Activated B cell treated with CpG ODN at 0.5 μM for 24 hours (primary cell): ENCODE results near the gene CRTC3. TPM values are rescaled to one million over a fixed set of nuclear protein-coding genes. Genes with fewer than 3 reads are reported as not detected.
A peak's percentile ranks its signal among the peaks of the same experiment; 100 is the strongest.

Experiments
- ATAC-seq: fragments of 200-7000 bp; cut with Tn5 transposase; one replicate; pipeline ENCODE4 v1.10.0; 2021; ENCODE audit warnings: low read depth, mild to moderate bottlenecking, moderate library complexity
- CTCF ChIA-PET: fragments of 350-600 bp; sonication (Branson Sonifier 250); formaldehyde crosslinking; loops from one replicate; lab custom pipeline; 2021; ENCODE audit warnings: antibody characterized with exemption; lab: Charles Lee
- POLR2A ChIA-PET: fragments of 350-600 bp; sonication (Branson Sonifier 250); formaldehyde crosslinking; loops from one replicate; lab custom pipeline; 2021; ENCODE audit warnings: antibody characterized with exemption; lab: Charles Lee
- DNase-seq: peaks from one replicate; pipeline ENCODE4 v3.0.0; 2022
- H3K27ac Mint-ChIP-seq: one replicate; pipeline ENCODE4 v1.8.0; 2020; ENCODE audit warnings: mixed read lengths
- H3K27me3 Mint-ChIP-seq: one replicate; pipeline ENCODE4 v1.8.0; 2021; ENCODE audit warnings: mixed read lengths
- H3K36me3 Mint-ChIP-seq: one replicate; pipeline ENCODE4 v1.8.0; 2021; ENCODE audit warnings: low read depth, mixed read lengths
- H3K4me1 Mint-ChIP-seq: one replicate; pipeline ENCODE4 v1.8.0; 2021; ENCODE audit warnings: mixed read lengths
- H3K4me3 Mint-ChIP-seq: one replicate; pipeline ENCODE4 v1.8.0; 2020; ENCODE audit warnings: mild to moderate bottlenecking, mixed read lengths
- H3K9me3 Mint-ChIP-seq: one replicate; pipeline ENCODE4 v1.8.0; 2020; ENCODE audit warnings: mixed read lengths
- intact Hi-C: fragments of 100-400 bp; cut with micrococcal nuclease; formaldehyde crosslinking; loops from one replicate; pipeline ENCODE4 v1.15.1; 2024
- total RNA-seq: library from RNA; stranded (reverse); gene quantifications from 2 replicates; pipeline ENCODE4 v1.2.3, GENCODE V29; 2022
- TF ChIP-seq, protein P1 (sequence below): fragments of 200-600 bp; IDR thresholded peaks from one replicate; pipeline ENCODE4 v1.8.0; 2022; ENCODE audit warnings: antibody characterized with exemption, mild to moderate bottlenecking

The CRTC3 gene
- total RNA-seq, 1 donor from 2014 or later, result 65.0 TPM

DNA sequence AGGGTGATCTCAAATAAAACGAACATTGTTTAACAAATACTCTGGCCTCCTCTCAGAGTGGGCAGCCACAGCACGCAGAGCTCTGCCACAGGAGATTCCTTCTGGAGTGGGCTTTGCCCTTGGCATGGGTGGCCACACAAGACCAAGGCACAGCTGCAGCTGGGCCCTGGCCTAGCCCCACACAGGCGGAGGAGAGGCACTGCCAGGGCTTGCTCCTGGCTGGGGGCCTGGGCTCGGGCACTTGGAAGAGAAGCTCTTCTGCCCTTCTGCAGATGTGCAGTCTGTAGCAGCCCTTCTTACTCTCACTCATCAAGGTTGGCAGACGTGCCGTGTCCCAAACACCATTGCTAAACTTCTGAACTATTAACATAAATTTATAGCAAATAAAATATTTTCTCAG, 67.2 kb downstream of the CRTC3 start:
- CTCF ChIA-PET, result interaction anchor here (2.0 to 2.3 kb wide), 2 partner anchors 66 to 114 kb away, joined by 7 to 10 read pairs; partner anchors contain the start of gene CRTC3
- TF ChIP-seq, protein P1, sequence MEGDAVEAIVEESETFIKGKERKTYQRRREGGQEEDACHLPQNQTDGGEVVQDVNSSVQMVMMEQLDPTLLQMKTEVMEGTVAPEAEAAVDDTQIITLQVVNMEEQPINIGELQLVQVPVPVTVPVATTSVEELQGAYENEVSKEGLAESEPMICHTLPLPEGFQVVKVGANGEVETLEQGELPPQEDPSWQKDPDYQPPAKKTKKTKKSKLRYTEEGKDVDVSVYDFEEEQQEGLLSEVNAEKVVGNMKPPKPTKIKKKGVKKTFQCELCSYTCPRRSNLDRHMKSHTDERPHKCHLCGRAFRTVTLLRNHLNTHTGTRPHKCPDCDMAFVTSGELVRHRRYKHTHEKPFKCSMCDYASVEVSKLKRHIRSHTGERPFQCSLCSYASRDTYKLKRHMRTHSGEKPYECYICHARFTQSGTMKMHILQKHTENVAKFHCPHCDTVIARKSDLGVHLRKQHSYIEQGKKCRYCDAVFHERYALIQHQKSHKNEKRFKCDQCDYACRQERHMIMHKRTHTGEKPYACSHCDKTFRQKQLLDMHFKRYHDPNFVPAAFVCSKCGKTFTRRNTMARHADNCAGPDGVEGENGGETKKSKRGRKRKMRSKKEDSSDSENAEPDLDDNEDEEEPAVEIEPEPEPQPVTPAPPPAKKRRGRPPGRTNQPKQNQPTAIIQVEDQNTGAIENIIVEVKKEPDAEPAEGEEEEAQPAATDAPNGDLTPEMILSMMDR, result no peak
- Mint-ChIP-seq H3K9me3 (no peaks in the 10 kb centered on the region), H3K4me3 (no peak overlapping the region), H3K27ac (peak overlapping the region; percentile 98), H3K27me3 (no peaks in the 10 kb centered on the region), H3K4me1 (peaks cover 91% of the 10 kb centered on the region), H3K36me3 (peaks cover 10% of the 10 kb centered on the region)
- intact Hi-C loops, result loop anchor here (5.0 to 10.0 kb wide), 3 partner anchors 105 to 212 kb away; partner anchors contain the start of gene IQGAP1
- no peak for ATAC-seq
- no peak for DNase-seq
- POLR2A ChIA-PET, result interaction anchor here (0.8 to 3.8 kb wide), 6 partner anchors 42 to 80 kb away, joined by 3 to 28 read pairs (median 4); partner anchors contain the start of gene CRTC3

DNA sequence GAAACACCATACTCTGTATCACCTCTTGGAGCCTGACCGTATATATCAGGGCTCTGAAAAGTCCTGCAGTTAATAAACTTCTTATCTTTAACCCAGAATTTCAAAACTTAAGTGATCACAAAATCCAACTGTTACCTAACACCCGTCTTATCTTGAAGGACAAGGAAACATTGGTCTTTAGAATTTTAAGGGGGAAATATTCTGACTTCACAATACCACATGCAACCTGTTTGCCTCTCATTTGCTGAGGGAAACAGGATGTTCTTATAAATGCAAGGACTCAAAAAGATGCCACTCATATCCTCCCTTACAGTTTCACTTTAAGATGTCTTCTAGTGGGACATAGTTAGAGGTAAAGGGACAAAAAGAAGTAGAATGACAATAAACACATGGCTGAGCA, 67.9 kb downstream of the CRTC3 start:
- Mint-ChIP-seq H3K27me3 (no peaks in the 10 kb centered on the region), H3K4me3 (peak overlapping the region; percentile 39), H3K4me1 (peaks cover 84% of the 10 kb centered on the region), H3K36me3 (peaks cover 6% of the 10 kb centered on the region), H3K9me3 (no peaks in the 10 kb centered on the region), H3K27ac (peak overlapping the region; percentile 98)
- ChIA-PET POLR2A (interaction anchor here (0.6 to 2.2 kb wide), 4 partner anchors 12 to 209 kb away, joined by 3 to 7 read pairs (median 4); partner anchors contain the start of gene IQGAP1), CTCF (interaction anchor here (1.1 to 2.3 kb wide), 6 partner anchors 24 to 119 kb away, joined by 3 to 10 read pairs (median 7); partner anchors contain the start of gene CRTC3)
- DNase-seq, result no peak
- intact Hi-C loops, result loop anchor here (5.0 to 10.0 kb wide), 3 partner anchors 105 to 213 kb away; partner anchors contain the start of gene IQGAP1
- TF ChIP-seq, protein P1, result no peak
- no peak for ATAC-seq

DNA sequence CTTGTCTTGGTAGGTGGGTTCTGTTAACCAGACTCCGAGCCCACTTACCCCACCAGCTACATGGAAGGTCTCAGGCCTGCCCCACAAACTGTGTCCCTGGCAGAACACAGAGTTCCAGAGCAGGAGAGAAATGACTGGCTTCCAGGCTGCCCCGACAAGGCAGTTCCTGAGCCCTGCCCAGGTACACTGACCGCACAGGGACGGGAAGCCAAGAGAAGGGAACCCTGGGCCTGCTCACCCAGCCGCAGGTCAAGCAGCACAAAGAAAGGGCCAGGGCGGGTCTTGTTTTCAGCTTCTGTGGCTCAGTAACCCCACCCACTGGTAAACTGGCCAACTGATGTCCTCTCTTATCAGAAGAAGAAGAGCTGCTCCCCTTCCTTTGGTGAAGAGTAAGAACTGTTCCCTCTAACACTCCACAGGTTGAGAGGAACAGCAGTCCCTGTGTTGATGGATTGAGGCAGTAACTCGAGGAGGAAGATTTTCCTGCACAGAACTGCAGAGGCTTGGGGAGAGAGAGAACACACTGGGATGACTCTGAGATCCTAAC, 68.4 kb downstream of the CRTC3 start:
- Mint-ChIP-seq H3K27me3 (no peaks in the 10 kb centered on the region), H3K9me3 (no peaks in the 10 kb centered on the region), H3K4me3 (peak overlapping the region; percentile 39), H3K4me1 (peaks cover 80% of the 10 kb centered on the region), H3K27ac (peak overlapping the region; percentile 98), H3K36me3 (peaks cover 6% of the 10 kb centered on the region)
- TF ChIP-seq, protein P1, result no peak
- peak; percentile 24 for DNase-seq
- CTCF ChIA-PET, result interaction anchor here (0.7 to 2.3 kb wide), 8 partner anchors 25 to 278 kb away, joined by 3 to 10 read pairs (median 6); partner anchors contain the start of gene CRTC3
- intact Hi-C loops, result loop anchor here (1.0 to 10.0 kb wide), 4 partner anchors 106 to 278 kb away; partner anchors contain the start of gene IQGAP1
- ATAC-seq, result no peak
- POLR2A ChIA-PET, result interaction anchor here (0.5 to 2.2 kb wide), 7 partner anchors 12 to 489 kb away, joined by 3 to 7 read pairs (median 3); partner anchors contain the start of gene IQGAP1

DNA sequence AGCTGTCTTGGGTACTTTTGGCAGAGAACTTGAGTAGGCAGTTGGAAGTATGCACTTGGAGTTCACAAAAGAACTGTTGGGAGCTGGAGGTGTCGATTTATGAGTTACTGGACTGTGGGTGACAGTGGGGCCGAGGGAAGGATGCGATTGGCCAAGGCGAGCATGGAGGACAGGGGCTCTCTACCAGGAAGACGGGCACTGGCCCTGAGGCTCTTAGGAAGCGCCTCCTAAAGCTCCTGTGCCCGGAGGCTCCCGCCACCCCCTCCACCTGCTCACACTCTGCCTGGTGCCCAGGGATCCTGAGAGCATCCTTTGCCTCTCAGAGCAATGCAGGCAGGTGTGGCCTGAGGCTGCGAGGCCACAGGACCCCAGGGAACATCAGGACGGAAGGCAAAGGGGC, 69.0 kb downstream of the CRTC3 start:
- no peak for ATAC-seq
- H3K4me3 Mint-ChIP-seq, result peak overlapping the region; percentile 39
- peaks cover 78% of the 10 kb centered on the region for H3K4me1 Mint-ChIP-seq

More for the DNA sequence above, 69.0 kb downstream of the CRTC3 start:
- TF ChIP-seq, protein P1, result no peak
- H3K27ac Mint-ChIP-seq, result peak overlapping the region; percentile 98
- peaks cover 7% of the 10 kb centered on the region for H3K36me3 Mint-ChIP-seq
- no peak for DNase-seq
- no peaks in the 10 kb centered on the region for H3K27me3 Mint-ChIP-seq
- POLR2A ChIA-PET, result interaction anchor here (0.5 to 2.2 kb wide), 6 partner anchors 13 to 490 kb away, joined by 3 to 7 read pairs (median 4); partner anchors contain the start of gene IQGAP1
- H3K9me3 Mint-ChIP-seq, result no peaks in the 10 kb centered on the region
- intact Hi-C loops, result loop anchor here (1.0 to 10.0 kb wide), 4 partner anchors 106 to 278 kb away; partner anchors contain the start of gene IQGAP1
- CTCF ChIA-PET, result interaction anchor here (0.6 to 2.3 kb wide), 9 partner anchors 11 to 279 kb away, joined by 3 to 10 read pairs (median 4); partner anchors contain the start of gene CRTC3
